ENCODE data around the gene SGK1. TPM values are rescaled to one million over a fixed set of nuclear protein-coding genes. Genes with fewer than 3 reads are reported as not detected.

The SGK1 gene
- total RNA-seq, 4 donors from 2014 or later, result 95.1 to 919 (median 248) TPM

DNA sequence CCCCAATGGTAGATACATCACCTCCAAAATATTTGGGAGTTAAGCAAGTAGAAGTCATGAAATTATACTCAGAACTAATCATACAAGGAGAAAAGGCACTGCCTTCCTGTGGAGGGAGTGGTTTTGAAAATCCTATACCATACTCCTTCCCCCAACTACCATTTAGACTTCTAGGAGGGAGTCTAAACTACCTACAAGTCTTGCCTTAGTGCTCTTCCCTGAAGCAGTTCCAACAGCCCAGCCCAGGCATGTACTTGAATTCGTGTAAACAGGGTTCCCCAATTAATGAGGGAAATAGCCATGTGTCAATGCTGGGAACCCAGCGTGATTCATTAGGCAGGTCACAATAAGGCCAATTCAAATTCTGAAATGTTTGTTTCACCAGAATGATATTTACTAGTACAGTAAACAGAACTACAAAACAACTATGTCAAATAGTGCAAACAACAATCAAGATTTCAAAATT lies 39.1 kb upstream of the SGK1 start:
- no peak overlapping the region for H3K4me3 ChIP-seq (ENCODE audit: low read depth, poor library complexity, severe bottlenecking)
- DNase-seq (ENCODE audit: low spot score in 2 of 2), result no peak
- intact Hi-C loops (cut with DNase I; ENCODE audit: low total_unique reads), result no loop called here
- 48 to 65% methylated on average over 2 of the region's 2 CpGs for WGBS, 2 donors
- no peak for TF ChIP-seq CTCF (IDR thresholded peaks at IDR 0.05)

GRCh38 chr6:134356405-134356804 lies 38.5 kb upstream of the SGK1 start:
- TF ChIP-seq CTCF (IDR thresholded peaks at IDR 0.05), result no peak
- 86 to 91% methylated on average over 3 of the region's 3 CpGs for WGBS, 2 donors
- no peak overlapping the region for H3K4me3 ChIP-seq (ENCODE audit: low read depth, poor library complexity, severe bottlenecking)
- no peak for DNase-seq (ENCODE audit: low spot score in 2 of 2)
- intact Hi-C loops (cut with DNase I; ENCODE audit: low total_unique reads), result no loop called here

- TF ChIP-seq POLR2A (IDR thresholded peaks at IDR 0.05) (no peak), CTCF (IDR thresholded peaks at IDR 0.05) (no peak)
- no peak for DNase-seq (ENCODE audit: low spot score in 2 of 2)
- no peak overlapping the region for H3K4me3 ChIP-seq (ENCODE audit: low read depth, poor library complexity, severe bottlenecking)
- intact Hi-C loops (cut with DNase I; ENCODE audit: low total_unique reads), result no loop called here
- WGBS, 2 donors, result 72 to 77% methylated on average over 4 of the region's 4 CpGs
Measured at GRCh38 chr6:134352786-134353480, 35.0 kb upstream of the SGK1 start.

- intact Hi-C loops (cut with DNase I; ENCODE audit: low total_unique reads), result no loop called here
- no peak for DNase-seq (ENCODE audit: low spot score in 2 of 2)
- 78 to 80% methylated on average over 7 of the region's 7 CpGs for WGBS, 2 donors
- H3K4me3 ChIP-seq (ENCODE audit: low read depth, poor library complexity, severe bottlenecking), result no peak overlapping the region
- TF ChIP-seq POLR2A (IDR thresholded peaks at IDR 0.05) (no peak), CTCF (IDR thresholded peaks at IDR 0.05) (no peak)
Measured at GRCh38 chr6:134351615-134352474, 33.9 kb upstream of the SGK1 start.

GRCh38 chr6:134347885-134348805 lies 30.2 kb upstream of the SGK1 start:
- WGBS, 2 donors, result 58 to 64% methylated on average over 22 of the region's 22 CpGs
- no peak overlapping the region for H3K4me3 ChIP-seq (ENCODE audit: low read depth, poor library complexity, severe bottlenecking)

More at GRCh38 chr6:134347885-134348805, 30.2 kb upstream of the SGK1 start:
- intact Hi-C loops (cut with DNase I; ENCODE audit: low total_unique reads), result no loop called here
- TF ChIP-seq CTCF (IDR thresholded peaks at IDR 0.05), result no peak
- TF ChIP-seq POLR2A (IDR thresholded peaks at IDR 0.05), result no peak
- DNase-seq (ENCODE audit: low spot score in 2 of 2), result peak in 1 of 2 donors; percentile 49
